OCI-M1 (cell line): ENCODE measurements around the gene TNFRSF25.
"Not testable (repeated sequence)": the region's sequence is repeated elsewhere in the genome, so short reads cannot be mapped to it uniquely, and the experiment has no call there.

Source experiments
- DNase-seq: peaks from one replicate; lab custom pipeline; 2025; lab: John Stamatoyannopoulos, UW

The TNFRSF25 gene

DNA sequence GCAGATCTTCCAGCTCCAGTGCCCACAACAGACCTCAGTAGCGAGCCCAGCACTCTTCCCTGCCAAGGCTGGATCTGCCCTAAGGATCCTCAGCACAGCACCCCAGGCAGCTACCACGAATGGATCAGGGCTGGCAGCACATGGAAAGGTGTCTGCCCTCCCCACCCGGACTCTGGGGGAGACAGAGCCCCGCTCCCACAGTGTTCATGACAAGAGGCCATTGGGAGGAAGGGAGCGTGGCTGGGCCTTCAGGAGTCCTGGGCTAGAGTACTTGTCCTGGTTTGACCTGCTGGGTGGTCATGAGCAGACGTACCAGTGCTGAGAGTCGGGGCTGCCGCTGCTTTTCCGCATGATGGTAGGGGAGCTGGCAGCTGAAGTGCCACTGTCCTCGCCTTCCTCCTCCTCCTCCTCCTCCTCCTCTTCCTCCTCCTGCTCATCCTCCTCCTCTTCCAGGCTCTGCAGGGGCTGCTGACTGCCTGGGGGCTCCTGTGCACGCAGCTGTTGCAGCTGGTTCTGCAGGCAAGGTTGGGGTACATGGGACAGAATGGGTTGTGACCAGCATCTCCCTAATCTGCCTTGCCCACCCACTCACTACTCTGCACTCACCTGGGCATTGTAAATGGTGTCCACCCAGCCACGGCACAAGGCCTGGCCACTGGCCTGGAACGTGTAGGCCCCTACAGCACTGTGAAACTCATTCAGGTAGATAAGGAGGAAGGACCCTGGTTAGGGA lies 2.9 kb upstream of the TNFRSF25 start:
- no peak for DNase-seq

DNA sequence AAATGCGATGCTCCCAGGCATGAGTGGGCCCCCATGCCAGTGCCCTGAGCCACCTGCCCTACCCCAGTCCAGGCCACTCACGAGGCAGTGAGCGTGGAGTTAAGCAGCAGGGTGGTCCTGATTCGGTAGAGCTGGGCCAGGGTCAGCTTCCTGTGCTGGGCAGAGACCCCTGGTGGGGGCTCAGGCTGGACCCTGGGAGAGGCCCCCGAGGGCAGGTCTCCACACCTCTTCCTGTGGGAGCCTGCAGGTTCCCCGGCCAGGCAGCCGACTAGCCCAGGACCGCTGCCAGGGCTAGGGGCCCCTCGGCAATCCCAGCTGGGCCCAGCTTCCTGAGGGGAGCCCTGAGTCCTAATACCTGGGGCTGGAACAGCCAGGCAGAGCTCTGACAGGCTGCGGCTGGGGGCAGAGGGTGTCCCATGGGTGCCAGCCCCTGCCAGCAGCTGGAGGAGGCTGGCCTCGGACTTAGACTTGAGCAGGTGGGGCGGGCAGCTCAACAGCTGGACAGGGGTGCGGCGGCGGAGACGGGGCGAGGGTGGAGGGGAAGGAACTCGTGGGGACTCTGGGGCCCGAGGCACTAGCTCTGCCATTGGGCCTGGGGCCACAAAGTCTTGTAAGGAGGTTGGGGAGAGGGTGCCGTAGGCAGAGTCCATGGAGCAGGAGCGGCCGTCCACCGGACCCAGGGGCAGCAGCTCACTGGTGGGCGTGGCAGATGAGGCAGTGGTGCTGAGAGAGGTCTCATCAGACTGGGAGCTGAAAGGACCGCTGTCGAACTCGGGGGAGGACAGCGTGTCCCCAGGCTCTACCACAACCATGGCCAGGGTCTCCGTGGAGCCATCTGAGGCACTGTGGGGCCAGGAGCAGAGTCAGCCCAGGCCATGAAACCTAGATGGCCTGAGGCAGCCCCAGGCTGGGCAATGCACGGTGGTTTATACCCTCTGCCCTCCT lies 2.0 kb upstream of the TNFRSF25 start:
- no peak for DNase-seq

DNA sequence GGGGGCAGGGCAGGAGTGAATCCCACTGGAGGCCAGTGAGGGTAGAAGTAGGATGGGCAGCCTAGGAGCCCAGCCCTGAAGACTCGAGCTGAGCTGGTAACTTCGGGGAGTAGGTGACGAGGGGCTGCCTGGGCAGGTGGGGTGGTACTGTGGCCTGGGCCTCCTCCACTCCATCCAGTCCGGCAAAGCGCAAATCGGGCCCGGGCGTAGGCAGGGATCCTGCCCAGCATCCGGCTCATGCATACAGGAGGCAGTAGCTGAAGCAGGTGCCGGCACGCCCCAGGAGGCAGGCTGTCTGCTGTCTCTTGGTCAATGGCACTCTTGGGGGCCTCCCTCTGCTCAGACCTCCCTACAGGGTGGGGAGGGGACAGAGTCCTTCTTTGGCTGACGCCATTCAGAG lies 1.3 kb upstream of the TNFRSF25 start:
- DNase-seq, result no peak

DNA sequence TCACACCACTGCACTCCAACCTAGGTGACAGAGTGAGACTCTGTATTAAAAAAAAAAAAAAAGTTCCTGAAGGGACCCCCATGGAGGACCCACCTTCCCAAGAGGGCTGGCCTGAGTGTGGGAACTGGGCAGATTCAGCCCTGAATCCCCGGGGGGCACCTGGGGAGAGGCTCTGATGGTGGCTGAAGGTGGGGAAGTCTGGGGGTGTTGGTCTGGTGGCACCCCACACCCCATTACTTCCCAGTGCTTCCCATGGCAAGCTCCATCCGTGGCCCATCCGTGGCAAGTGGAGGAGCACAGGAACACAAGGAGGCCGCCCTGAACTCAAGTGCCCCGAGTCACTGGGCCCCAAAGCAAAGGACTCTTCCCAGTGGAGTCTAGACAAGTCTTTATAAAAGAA lies 778 bp upstream of the TNFRSF25 start:
- no peak for DNase-seq

DNA sequence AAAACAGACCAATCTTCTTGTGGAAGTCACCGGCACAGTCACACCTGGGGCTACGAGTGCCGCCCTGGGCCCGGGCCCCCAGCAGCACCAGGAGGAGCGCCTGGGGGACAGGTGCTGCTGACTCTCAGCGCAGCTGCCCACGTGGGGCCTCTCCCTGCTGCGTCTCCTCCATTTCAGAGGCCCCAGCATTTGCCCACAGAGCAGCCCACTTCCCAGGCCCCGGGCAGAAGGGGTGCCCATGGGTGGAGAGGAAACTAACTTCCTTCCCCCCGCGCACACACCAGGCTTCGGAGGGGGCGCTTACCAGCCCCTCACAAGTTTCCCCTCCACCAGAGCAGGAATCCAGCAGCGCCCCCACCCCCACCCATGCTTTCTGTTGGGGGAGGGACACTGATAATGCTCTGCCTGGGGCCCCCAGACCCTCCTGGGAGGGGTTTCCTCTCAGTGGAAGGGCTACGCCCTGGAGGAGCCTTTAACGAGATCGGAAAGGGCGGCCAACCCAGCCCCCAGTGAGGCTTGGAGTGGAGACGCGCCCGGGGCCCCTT lies 440 bp downstream of the TNFRSF25 start:
- no peak for DNase-seq

DNA sequence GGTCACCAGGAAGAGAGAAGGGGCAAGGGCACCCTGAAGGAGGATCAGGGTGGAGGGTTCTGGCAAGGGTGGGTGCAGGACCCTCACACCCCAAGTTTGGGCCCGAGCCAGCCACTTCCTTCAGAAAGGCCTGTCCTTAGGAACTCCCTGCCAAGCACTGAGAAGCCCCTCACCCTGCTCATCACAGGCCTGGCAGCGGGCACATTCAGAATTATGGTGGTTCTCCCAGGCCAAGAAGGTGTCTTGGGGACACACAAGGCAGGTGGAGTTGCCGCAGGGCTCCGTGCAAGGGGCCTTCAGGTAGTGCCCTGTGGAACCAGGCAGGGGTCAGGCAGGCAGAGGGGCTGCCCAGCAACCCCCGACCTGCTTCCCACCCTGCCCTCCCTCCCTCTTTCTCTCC lies 1.1 kb downstream of the TNFRSF25 start:
- DNase-seq, result no peak

DNA sequence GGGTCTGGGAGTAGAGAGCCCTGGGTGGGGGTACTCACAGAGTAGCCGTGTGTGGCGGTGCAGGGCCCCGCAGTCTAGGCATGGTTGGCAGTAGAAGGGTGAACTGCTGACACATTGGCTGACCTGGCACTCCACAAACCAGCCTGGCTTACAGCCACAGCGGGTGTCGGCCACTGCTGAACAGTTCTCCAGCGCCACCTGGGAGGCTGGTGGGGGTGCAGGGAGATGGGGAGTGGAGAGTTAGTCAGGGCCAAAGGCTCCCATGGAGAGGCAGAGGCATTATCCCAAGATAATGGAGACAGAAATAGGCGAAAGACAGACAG lies 1.5 kb downstream of the TNFRSF25 start:
- no peak for DNase-seq

DNA sequence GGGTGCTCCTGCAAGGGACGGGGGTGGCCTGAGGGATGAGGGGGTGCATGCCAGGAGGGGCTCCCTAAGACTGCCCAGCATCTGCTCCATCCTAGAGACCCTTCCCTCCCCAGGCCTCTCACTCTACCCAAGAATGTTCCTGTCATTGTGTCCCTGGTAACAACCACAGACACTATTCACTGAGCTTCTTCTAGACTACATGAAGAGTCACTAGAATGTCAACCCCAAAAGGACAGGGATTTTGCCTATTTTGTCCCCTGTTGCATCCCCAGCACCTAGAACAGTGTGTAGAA lies 2.9 kb downstream of the TNFRSF25 start:
- no peak for DNase-seq

DNA sequence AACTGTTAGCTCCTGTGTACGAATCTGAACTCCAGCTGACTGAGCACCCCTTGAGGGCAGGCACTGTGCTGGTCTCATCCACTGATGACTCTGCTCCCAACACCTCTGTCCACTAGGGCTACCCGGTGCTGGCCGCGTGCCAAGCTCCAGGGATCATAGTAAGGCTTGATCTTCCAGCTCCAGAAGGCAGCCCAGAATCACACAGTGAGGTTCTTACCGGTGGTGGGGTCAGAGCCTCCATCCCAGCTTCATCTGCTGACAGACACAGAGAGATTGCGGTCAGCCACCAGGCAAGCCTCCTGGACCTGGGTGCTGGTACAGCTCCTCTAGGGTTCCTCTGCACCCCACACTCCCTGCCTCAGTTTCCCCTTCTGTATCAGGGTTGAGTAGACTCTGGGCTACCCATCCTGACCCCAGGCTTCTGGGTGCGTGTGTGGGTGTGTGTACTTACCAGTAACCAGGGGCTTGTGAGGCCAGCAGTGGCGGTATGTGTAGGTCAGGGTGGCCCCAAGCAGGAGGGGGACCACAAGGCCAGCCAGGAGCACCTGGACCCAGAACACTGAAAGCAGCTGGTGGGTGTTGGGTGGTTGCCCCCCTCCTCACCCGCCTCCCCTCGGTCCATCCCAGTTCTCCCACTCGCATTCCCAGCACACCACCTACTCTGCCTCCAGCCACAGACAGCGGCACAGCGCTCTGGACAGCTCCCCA lies 3.4 kb downstream of the TNFRSF25 start:
- DNase-seq, result no peak

DNA sequence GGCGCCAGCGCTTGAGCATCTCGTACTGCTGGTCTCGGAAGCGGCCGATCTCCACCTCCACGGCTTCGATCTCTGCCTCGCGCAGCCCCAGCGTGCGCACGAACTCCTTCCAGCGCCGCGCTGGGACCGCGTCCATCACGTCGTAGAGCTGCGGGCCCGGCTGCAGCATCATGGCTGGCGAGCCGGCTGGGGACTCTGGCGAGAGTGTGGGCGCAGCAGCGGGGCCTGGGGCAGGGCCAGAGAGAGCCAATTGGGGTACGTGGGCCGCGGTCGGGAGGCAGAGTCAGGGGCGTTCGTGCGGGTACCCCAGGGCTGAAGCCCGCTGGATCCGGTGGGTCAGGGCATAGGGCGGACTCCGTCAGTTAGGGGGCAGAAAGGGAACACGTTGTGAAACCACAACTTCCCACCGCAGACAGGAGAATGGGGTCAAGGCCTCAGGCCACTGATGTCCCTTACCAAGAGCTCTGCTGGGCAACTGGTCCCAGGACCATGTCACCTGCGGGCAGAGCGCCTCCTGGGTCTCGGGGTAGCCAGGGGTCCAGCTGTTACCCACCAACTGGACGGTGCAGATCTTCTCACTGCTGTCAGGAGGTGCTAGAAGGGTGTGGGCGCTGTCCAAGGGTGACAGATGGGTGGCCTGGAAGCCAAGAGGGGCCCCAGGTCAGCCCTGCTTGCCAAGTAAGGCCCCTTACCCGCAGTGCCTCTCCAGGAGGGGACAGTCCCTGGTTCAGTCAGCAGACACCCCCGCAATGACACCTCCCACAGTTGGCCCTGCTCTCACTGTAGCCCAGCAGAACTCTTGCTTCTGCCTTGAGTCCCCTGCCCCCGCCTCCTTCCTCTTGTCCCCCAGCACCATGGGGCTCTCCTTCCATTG lies 4.2 kb downstream of the TNFRSF25 start:
- DNase-seq, result no peak

DNA sequence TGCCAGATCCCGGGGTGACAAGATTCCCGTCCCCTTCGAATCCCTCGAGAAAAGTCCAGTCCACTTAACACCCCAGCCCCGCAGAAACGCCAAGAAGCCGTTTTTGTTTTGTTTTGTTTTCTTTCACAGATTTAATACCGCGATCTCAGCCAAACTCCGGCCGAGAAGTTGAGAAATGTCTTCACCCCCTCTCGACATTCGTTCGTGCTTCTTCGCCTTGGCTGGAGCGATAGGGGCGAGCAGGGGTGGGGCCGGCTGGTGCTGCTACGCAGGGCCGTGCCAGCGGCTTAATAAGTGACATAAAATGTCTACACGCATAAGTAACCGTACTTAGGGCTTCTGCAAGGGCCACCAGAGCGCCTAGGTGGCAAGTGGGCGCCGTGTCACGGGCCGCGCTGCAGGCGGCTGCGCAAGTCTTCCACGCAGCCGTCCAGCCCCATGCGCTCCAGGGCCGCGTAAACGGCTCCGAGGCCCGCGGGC lies 4.9 kb downstream of the TNFRSF25 start:
- DNase-seq, result no peak

DNA sequence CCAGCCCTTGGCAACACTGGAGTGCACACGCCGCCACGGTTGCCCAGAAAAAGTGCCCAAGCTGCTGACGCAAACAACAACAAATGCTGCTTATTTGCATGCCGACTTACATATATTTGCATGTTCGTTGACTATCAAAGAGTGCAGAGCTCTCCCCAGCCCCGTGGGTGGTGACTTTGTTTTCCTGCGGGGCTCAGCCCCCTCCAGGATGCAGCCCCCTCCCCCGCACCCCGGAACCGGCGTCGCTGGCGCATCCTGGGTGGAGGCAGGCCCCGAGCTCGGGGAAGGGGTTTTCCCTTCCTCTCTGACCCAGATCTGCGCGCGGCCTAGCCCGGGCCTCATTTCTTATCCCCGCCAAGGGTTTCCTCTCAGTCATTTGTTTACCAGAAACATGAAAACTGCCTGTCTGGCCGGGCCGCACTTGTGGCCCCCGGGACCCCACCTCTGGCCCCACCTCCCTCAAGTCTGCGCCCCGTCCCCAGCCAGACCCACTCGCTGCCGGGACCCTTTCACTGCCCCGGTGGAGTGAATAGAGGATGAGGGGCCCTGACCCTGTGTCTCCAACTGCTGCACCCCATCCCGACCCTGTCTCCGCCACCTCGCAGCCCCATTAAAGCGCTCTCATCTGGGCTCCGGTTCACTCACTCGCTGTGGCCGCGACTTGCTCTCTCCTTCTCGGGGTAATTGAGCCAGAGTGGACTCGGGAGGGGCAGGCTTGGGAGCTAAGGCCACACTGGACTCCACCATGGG lies 5.5 kb downstream of the TNFRSF25 start:
- no peak for DNase-seq

DNA sequence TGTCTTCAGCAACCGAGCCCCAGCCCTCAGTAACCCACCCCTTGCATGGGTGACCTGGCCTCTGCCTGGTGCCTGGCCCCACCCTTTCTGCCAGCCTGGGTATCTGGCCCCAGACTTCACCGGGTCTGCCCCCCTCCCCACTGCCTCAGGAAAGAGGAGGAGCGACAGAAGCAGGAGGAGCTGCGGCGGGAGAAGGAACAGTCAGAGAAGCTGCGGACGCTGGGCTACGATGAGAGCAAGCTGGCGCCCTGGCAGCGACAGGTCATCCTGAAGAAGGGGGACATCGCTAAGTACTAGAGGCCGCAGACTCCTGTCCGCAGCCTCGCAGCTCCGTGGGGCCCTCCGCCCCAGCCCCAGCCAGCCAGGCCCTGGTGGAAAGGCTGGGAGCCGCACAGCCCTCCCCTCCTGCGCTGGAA lies 6.1 kb downstream of the TNFRSF25 start:
- DNase-seq, result peak; percentile 32

DNA sequence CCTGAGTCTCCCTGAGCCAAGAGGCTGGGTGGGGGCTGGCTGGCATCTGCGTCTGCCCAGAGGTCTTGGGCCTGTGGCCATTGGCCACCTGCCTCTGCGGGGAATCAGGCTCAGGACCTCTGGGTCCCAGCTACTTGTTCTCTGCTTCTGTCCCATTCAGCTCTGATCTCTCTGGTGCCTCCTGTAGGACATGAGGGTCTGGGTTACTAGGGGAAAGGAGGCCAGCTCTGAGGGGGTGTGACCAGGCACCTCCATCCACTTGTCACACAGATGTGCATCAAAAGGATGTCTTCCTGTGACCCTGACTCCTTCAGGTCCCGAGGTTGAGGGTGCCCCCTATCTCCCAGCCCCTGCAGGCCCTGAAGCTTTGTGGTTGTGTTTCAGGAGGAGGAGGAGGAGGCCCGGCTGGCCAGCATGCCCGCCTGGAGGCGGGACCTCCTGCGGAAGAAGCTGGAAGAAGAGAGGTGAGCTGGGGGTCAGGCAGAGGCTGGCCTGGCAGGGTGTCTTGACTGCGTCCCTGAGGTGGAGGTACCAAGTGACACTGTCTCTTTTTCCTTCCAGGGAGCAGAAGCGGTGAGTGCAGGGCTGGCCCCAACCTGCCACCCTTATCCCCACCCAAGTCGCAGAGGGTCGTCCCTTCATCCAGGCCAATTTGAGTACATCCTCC lies 9.0 kb downstream of the TNFRSF25 start:
- DNase-seq, result no peak

DNA sequence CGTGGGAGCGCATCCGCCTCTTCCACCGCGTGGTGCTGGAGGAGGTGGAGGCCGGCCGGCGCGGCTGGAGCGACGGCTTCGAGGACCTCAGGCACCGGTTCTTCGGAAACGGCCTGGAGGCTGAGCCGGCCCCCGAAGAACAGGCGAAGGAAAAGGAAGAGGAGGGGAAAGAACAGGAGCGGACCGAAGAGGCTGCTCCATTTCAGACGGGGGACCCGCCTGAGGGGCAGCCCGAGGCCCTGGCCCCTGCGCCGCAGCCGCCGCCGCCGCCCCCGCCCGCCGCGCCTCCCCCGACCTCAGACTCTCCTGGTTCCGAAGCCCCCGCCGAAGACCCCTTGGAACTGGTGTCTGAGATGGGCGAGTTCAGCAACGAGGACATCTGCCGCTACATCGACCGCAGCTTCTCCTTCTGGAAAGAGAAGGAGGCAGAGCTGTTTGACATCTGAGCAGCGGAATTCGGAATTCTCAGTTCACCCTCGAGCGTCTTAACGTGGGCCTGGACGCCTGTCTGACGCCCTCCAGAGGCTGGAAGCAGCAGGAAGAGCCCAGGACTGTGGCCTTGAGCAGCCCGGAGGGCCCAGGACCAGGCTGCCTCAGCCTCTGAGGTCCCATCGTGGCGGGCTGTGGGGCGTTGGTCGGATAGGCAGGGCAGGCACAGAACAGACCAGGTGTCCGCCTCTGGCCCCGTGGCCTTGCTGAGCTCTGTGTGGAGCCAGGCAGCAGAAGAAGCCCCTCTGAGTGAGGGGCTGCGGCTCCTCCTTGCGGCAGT lies 10.0 kb downstream of the TNFRSF25 start:
- DNase-seq, result not testable (repeated sequence)

DNA sequence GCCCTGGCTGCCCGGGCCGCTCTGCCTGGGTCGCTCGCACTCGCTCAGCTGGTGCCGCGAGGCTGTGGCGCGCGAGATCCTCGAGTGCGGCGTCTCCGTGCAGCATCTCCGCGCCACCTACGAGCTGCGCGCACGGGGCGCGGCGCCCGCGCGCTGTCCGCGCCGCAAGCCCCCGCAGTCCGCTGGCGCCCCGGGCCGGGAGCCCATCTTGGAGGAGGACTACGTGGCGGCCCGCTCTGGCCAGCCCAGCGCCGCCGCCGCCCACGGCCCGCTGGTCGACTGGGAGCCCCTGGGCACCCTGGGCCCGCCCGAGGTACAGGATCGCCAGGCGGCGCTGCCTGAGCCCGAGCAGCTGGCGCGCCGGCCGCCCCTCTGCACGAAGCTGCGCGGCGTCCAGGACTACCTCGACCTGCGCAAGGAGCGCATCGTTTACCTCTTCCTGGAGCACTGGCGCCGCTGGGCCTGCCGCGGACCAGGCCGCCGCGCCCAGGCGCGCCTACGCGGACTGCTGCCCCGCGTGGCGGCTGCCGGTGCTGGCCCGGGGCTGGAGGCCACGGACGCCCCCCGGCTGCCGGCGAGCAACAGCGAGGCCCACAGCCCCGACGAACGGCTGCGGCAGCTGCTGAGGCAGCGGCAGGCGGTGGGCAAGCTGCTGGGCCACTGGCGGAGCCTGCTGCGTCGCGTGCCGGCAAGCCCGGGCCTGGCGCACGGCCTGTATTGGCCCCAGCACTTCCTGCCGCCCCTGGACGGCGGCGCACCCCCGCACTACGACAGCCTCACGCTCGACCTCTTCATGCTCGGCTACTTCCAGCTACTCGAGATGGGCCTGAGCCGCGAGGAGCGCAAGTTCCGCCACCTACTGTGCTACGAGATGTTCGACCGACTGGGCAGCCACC lies 10.9 kb downstream of the TNFRSF25 start:
- no peak for DNase-seq

DNA sequence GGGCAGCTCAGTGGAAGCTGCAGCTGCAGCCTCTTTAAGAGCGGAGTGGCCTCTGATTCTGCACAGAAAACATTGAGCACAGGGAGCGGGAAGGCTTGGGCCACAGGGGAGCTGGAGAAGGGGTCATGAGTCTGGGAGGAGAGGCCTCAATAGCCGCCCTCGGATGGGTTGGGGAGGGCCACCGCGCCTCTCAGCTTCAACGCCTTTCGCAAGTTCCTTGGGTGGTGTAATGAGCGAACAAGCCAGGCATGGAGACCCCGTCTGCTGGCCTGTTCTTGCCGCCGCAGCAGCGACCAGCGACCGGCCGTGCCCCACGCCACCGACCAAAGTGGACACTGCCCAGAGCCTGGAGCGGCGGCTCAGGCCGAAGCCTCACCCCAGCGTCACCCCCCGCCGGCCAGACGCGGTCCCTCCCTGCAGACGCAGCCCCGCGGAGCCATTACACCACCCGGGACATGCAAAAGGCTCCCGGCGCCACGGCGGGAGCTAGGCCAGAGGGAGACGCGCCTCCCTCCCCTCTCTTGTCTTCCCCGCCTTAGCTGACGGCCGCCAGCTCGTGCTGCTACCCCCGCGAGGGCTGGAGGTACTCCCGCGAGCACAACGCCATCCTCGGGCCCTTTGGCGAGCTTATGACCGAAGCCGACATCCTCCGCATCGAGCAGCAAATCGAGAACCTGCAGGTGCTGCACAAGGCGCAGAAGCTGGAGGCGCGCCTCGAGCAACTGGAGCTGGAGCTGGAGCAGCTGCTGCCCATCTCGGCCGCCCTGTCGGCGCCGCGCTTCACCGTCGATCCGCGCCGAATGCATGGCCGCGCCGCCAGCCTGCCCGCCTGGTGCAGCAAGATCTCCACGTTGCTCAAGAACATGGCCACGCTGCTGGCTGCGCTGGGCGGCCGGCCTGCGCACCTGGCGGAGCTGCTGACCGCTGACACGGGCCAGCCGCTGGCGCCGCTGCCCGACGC lies 11.8 kb downstream of the TNFRSF25 start:
- not testable (repeated sequence) for DNase-seq
